RWPE2 (cell line): ENCODE measurements around the gene HK1.
"Not testable (repeated sequence)": the region's sequence is repeated elsewhere in the genome, so short reads cannot be mapped to it uniquely, and the experiment has no call there.

ENCODE experiments used
- ATAC-seq: fragments of 200-7000 bp; cut with Tn5 transposase; 3 replicates; pipeline ENCODE4 v1.9.1; 2021; ENCODE audit warnings: low read depth
- DNase-seq: peaks from one replicate; pipeline ENCODE4 v3.0.0-alpha.2; 2020; ENCODE audit warnings: low spot score
- H3K27ac ChIP-seq: fragments of 450-650 bp; 2 replicates; pipeline ENCODE4 v1.5.1; 2017; ENCODE audit warnings: mild to moderate bottlenecking; ENCODE audit not compliant: poor library complexity, severe bottlenecking
- H3K27me3 ChIP-seq: fragments of 250-450 bp; sonication (Bioruptor Pico); 2 replicates; pipeline ENCODE4 v1.5.1; 2021; ENCODE audit warnings: mild to moderate bottlenecking, moderate library complexity; ENCODE audit not compliant: insufficient read depth, poor library complexity, severe bottlenecking
- H3K36me3 ChIP-seq: fragments of 250-450 bp; sonication (Bioruptor Pico); 2 replicates; pipeline ENCODE4 v1.5.1; 2020; ENCODE audit warnings: low read depth, mild to moderate bottlenecking, moderate library complexity
- H3K4me1 ChIP-seq: fragments of 250-450 bp; sonication (Bioruptor Pico); 2 replicates; pipeline ENCODE4 v1.5.1; 2021; ENCODE audit warnings: mild to moderate bottlenecking, moderate library complexity; ENCODE audit not compliant: insufficient read depth, poor library complexity, severe bottlenecking
- H3K4me3 ChIP-seq: fragments of 250-450 bp; sonication (Bioruptor Pico); 2 replicates; pipeline ENCODE4 v1.5.1; 2021; ENCODE audit warnings: mild to moderate bottlenecking, moderate library complexity; ENCODE audit not compliant: severe bottlenecking
- H3K9me3 ChIP-seq: fragments of 250-450 bp; sonication (Bioruptor Pico); 2 replicates; pipeline ENCODE4 v1.5.1; 2021; ENCODE audit warnings: mild to moderate bottlenecking, moderate library complexity; ENCODE audit not compliant: severe bottlenecking
- TF ChIP-seq, protein P1 (sequence below): fragments of 450-650 bp; IDR thresholded peaks from one replicate; pipeline ENCODE4 v1.5.1; 2017; ENCODE audit warnings: mild to moderate bottlenecking, moderate library complexity; ENCODE audit not compliant: poor library complexity, severe bottlenecking

HK1 gene

DNA sequence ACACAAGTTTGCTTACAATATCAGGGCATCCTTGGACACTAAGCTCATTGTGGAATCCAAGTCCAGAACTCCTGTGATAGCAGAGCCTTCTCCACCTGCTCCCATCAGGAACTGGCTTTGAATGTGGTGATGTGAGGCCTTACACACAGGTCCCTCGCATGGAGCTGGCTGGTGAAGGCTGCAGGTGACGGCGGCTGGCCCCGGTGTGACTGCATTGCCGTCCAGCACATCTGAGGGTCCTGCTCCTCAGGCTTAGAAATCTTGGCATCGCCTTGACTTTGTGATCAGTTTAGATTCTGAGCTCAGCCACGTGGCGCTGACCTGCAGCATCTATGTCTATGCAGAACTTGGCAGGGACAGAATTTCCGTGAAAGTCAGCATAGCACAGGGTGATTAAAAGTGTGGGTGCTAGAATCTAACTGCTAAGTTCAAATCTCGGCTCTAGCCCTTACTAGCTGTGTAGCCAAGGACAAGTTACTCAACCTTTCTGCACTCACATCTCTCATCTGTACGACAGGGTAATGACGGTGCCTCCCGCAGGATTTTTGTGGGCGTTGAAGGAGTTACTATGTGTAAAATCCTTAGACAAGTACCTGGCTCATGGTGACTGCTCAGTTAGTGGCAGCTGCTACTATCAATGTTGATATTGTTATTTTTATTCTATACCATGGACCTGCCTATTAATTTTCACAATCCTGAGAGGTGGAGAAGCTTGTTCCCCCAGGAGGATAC, 31.5 kb upstream of the HK1 start:
- no peak for DNase-seq
- no peaks in the 10 kb centered on the region for H3K36me3 ChIP-seq
- H3K9me3 ChIP-seq: no peaks in the 10 kb centered on the region
- H3K4me1 ChIP-seq: peaks cover 1% of the 10 kb centered on the region
- no peak overlapping the region for H3K4me3 ChIP-seq
- ATAC-seq: no peak
- TF ChIP-seq, protein P1, sequence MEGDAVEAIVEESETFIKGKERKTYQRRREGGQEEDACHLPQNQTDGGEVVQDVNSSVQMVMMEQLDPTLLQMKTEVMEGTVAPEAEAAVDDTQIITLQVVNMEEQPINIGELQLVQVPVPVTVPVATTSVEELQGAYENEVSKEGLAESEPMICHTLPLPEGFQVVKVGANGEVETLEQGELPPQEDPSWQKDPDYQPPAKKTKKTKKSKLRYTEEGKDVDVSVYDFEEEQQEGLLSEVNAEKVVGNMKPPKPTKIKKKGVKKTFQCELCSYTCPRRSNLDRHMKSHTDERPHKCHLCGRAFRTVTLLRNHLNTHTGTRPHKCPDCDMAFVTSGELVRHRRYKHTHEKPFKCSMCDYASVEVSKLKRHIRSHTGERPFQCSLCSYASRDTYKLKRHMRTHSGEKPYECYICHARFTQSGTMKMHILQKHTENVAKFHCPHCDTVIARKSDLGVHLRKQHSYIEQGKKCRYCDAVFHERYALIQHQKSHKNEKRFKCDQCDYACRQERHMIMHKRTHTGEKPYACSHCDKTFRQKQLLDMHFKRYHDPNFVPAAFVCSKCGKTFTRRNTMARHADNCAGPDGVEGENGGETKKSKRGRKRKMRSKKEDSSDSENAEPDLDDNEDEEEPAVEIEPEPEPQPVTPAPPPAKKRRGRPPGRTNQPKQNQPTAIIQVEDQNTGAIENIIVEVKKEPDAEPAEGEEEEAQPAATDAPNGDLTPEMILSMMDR: no peak
- H3K27ac ChIP-seq: no peak overlapping the region
- H3K27me3 ChIP-seq: no peaks in the 10 kb centered on the region

DNA sequence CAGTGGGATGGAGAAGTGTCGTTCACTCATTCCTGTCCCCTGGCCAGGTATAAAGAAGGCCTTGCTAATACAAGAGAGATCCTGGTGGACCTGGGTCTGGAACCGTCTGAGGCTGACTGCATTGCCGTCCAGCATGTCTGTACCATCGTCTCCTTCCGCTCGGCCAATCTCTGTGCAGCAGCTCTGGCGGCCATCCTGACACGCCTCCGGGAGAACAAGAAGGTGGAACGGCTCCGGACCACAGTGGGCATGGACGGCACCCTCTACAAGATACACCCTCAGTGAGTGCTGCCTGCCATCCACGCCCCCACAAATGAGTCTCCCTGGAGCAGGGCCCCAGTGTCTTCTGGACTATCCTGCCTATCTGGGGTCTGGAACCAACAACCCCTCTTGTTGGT, 31.0 kb upstream of the HK1 start:
- Histone ChIP-seq H3K4me3 (no peak overlapping the region), H3K27me3 (no peaks in the 10 kb centered on the region), H3K9me3 (no peaks in the 10 kb centered on the region), H3K27ac (no peak overlapping the region), H3K4me1 (no peaks in the 10 kb centered on the region), H3K36me3 (no peaks in the 10 kb centered on the region)
- ATAC-seq: no peak
- TF ChIP-seq, protein P1: no peak
- DNase-seq: no peak

DNA sequence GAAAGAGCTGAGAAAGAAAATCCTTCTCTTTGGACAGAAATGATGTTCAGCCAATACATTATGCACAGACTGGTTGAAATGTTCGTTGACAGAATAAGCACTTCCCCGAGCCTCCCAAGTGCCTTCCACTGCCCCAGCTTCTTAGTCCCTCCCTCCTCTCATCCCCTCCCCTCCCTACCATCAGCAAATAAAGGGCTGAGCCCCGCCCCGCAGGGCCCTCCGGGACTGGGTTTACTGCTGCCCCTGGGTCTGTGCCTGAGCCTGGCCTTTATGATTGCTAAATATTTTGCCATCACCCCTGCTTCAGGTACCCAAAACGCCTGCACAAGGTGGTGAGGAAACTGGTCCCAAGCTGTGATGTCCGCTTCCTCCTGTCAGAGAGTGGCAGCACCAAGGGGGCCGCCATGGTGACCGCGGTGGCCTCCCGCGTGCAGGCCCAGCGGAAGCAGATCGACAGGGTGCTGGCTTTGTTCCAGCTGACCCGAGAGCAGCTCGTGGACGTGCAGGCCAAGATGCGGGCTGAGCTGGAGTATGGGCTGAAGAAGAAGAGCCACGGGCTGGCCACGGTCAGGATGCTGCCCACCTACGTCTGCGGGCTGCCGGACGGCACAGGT, 30.1 kb upstream of the HK1 start:
- ATAC-seq (no peak), DNase-seq (no peak)
- H3K4me3 ChIP-seq: no peak overlapping the region
- TF ChIP-seq, protein P1: no peak
- H3K4me1 ChIP-seq: no peaks in the 10 kb centered on the region
- H3K27me3 ChIP-seq: no peaks in the 10 kb centered on the region
- H3K36me3 ChIP-seq: no peaks in the 10 kb centered on the region
- H3K27ac ChIP-seq: no peak overlapping the region
- H3K9me3 ChIP-seq: no peaks in the 10 kb centered on the region

DNA sequence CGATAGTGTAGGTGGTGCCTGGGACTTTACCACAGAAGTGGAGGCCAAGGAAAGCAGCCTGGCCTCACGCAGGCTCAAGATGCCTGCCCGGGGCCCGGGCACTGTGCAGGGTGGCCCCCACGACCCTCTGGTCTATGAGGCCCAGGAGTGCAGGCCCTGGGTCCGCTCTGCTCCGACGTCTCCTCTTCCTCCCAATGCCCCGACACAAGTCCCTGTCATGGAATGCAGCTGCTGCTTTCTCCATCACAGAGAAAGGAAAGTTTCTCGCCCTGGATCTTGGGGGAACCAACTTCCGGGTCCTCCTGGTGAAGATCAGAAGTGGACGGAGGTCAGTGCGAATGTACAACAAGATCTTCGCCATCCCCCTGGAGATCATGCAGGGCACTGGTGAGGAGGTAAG, 28.3 kb upstream of the HK1 start:
- ATAC-seq: no peak
- Histone ChIP-seq H3K4me1 (no peaks in the 10 kb centered on the region), H3K4me3 (no peak overlapping the region), H3K36me3 (no peaks in the 10 kb centered on the region), H3K27me3 (no peaks in the 10 kb centered on the region), H3K27ac (no peak overlapping the region), H3K9me3 (no peaks in the 10 kb centered on the region)
- no peak for DNase-seq
- TF ChIP-seq, protein P1: no peak

DNA sequence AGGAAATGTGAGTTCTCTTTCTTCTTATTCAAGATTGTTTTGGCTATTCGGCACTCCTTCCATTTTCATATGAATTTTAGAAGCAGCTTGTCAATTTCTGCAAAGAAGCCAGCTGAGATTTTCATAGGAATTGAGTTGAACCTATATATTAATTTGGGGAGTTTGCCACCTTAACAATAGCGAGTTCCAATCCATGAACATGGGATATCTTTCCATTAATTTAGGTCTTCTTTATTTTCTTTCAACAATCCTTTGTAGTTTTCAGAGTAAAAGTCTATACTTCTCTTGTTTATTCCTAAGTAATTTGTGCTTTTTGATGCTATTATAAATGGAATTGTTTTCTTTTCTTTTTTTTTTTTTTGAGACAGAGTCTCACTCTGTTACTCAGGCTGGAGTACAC, 26.9 kb upstream of the HK1 start:
- H3K27ac ChIP-seq, H3K9me3 ChIP-seq, H3K36me3 ChIP-seq, ATAC-seq, H3K27me3 ChIP-seq, H3K4me3 ChIP-seq, DNase-seq, H3K4me1 ChIP-seq: not testable (repeated sequence)
